Measurements from ENCODE around the gene DENND6B.

DENND6B gene

GRCh38 chr22:50285568-50286229, 41.1 kb downstream of the DENND6B start:
- H3K9me3 ChIP-seq (ENCODE audit: insufficient read depth, low read length): no peaks in the 10 kb centered on the region
- no peak overlapping the region for H2AFZ ChIP-seq (ENCODE audit: low read depth, low read length)
- no peak overlapping the region for H3K4me2 ChIP-seq (ENCODE audit: low read length)
- no peaks in the 10 kb centered on the region; the same call in 1 of the 2 replicates for H3K79me2 ChIP-seq (ENCODE audit: low read length)
- H3K27me3 ChIP-seq (ENCODE audit: low read depth, low read length): no peaks in the 10 kb centered on the region
- H3K9ac ChIP-seq (ENCODE audit: low read length): no peak overlapping the region
- peaks cover 2% of the 10 kb centered on the region; the same call in 1 of the 2 replicates for H4K20me1 ChIP-seq (ENCODE audit: insufficient read depth, low read length)
- peaks cover 3% of the 10 kb centered on the region for H3K36me3 ChIP-seq (replicated peaks; ENCODE audit: low read depth, low read length)
- H3K4me1 ChIP-seq (ENCODE audit: low read length): no peaks in the 10 kb centered on the region
- H3K27ac ChIP-seq (ENCODE audit: low read length): no peak overlapping the region
- TF ChIP-seq EZH2phosphoT487 (IDR thresholded peaks at IDR 0.05; ENCODE audit: low read depth) (no peak), CTCF (IDR thresholded peaks at IDR 0.05; ENCODE audit: low read depth, low read length) (no peak)
- no peak overlapping the region for H3K4me3 ChIP-seq (ENCODE audit: low read length)

- Histone ChIP-seq H3K27me3 (ENCODE audit: low read depth, low read length) (no peaks in the 10 kb centered on the region), H3K9ac (ENCODE audit: low read length) (no peak overlapping the region), H3K27ac (ENCODE audit: low read length) (no peak overlapping the region), H3K4me1 (ENCODE audit: low read length) (no peaks in the 10 kb centered on the region), H4K20me1 (ENCODE audit: insufficient read depth, low read length) (no peaks in the 10 kb centered on the region), H3K4me2 (ENCODE audit: low read length) (no peak overlapping the region), H3K9me3 (ENCODE audit: insufficient read depth, low read length) (no peaks in the 10 kb centered on the region), H3K79me2 (ENCODE audit: low read length) (no peaks in the 10 kb centered on the region; the same call in 1 of the 2 replicates), H2AFZ (ENCODE audit: low read depth, low read length) (no peak overlapping the region), H3K36me3 (replicated peaks; ENCODE audit: low read depth, low read length) (peaks cover 3% of the 10 kb centered on the region), H3K4me3 (ENCODE audit: low read length) (no peak overlapping the region)
- TF ChIP-seq EZH2phosphoT487 (IDR thresholded peaks at IDR 0.05; ENCODE audit: low read depth): no peak
- no peak for TF ChIP-seq CTCF (IDR thresholded peaks at IDR 0.05; ENCODE audit: low read depth, low read length)
These were observed 42.3 kb downstream of the DENND6B start for GRCh38 chr22:50284479-50284878.

GRCh38 chr22:50283821-50284220, 43.0 kb downstream of the DENND6B start:
- Histone ChIP-seq H3K4me1 (ENCODE audit: low read length) (no peaks in the 10 kb centered on the region), H3K79me2 (ENCODE audit: low read length) (no peaks in the 10 kb centered on the region), H3K36me3 (replicated peaks; ENCODE audit: low read depth, low read length) (peaks cover 3% of the 10 kb centered on the region), H3K4me2 (ENCODE audit: low read length) (no peak overlapping the region), H3K4me3 (ENCODE audit: low read length) (no peak overlapping the region), H3K9me3 (ENCODE audit: insufficient read depth, low read length) (no peaks in the 10 kb centered on the region), H3K27me3 (ENCODE audit: low read depth, low read length) (no peaks in the 10 kb centered on the region), H2AFZ (ENCODE audit: low read depth, low read length) (no peak overlapping the region), H4K20me1 (ENCODE audit: insufficient read depth, low read length) (no peaks in the 10 kb centered on the region), H3K9ac (ENCODE audit: low read length) (no peak overlapping the region), H3K27ac (ENCODE audit: low read length) (no peak overlapping the region)
- TF ChIP-seq EZH2phosphoT487 (IDR thresholded peaks at IDR 0.05; ENCODE audit: low read depth) (no peak), CTCF (IDR thresholded peaks at IDR 0.05; ENCODE audit: low read depth, low read length) (no peak)

- Histone ChIP-seq H3K36me3 (replicated peaks; ENCODE audit: low read depth, low read length) (peaks cover 3% of the 10 kb centered on the region), H3K27ac (ENCODE audit: low read length) (no peak overlapping the region), H3K4me3 (ENCODE audit: low read length) (no peak overlapping the region), H3K4me1 (ENCODE audit: low read length) (no peaks in the 10 kb centered on the region), H3K27me3 (ENCODE audit: low read depth, low read length) (no peaks in the 10 kb centered on the region), H3K9me3 (ENCODE audit: insufficient read depth, low read length) (no peaks in the 10 kb centered on the region), H3K9ac (ENCODE audit: low read length) (no peak overlapping the region), H3K79me2 (ENCODE audit: low read length) (no peaks in the 10 kb centered on the region), H3K4me2 (ENCODE audit: low read length) (no peak overlapping the region), H2AFZ (ENCODE audit: low read depth, low read length) (no peak overlapping the region), H4K20me1 (ENCODE audit: insufficient read depth, low read length) (no peaks in the 10 kb centered on the region)
- TF ChIP-seq CTCF (IDR thresholded peaks at IDR 0.05; ENCODE audit: low read depth, low read length) (no peak), EZH2phosphoT487 (IDR thresholded peaks at IDR 0.05; ENCODE audit: low read depth) (no peak)
These were observed 44.3 kb downstream of the DENND6B start for GRCh38 chr22:50282361-50283155.
